HEK293 (cell line): ENCODE measurements around the gene PHACTR3.

Source experiments
- CTCF ChIA-PET: fragments of 350-600 bp; formaldehyde crosslinking; extraction: SDS; loops from one replicate; lab custom pipeline; 2021; ENCODE audit warnings: antibody characterized with exemption; lab: Yijun Ruan, JAX
- POLR2A ChIA-PET: fragments of 300-600 bp; formaldehyde crosslinking; extraction: SDS; loops from one replicate; lab custom pipeline; 2020; ENCODE audit warnings: antibody characterized with exemption, inconsistent platforms; lab: Yijun Ruan, JAX
- H3K27ac ChIP-seq: fragments of 200-500 bp; sonication (Bioruptor generic); 2 replicates; pipeline ENCODE4 v1.5.1; 2014; ENCODE audit warnings: low read depth, low read length, control low read depth, inconsistent platforms; ENCODE audit errors: extremely low read depth
- H3K36me3 ChIP-seq, 2 experiments: fragments of 200-500 bp in 1 of 2; sonication (Bioruptor generic) in 1 of 2; 1 replicate in 1 of 2; 2 replicates in 1 of 2; pipeline ENCODE4 v1.5.1; 2014 to 2017; ENCODE audit warnings: inconsistent platforms in 2 of 2, low read length in 2 of 2; ENCODE audit not compliant: control insufficient read depth in 2 of 2, insufficient read depth in 1 of 2
- H3K4me1 ChIP-seq: fragments of 200-500 bp; sonication (Bioruptor generic); 2 replicates; pipeline ENCODE4 v1.5.1; 2014; ENCODE audit warnings: mild to moderate bottlenecking, low read length, inconsistent platforms; ENCODE audit not compliant: control insufficient read depth, insufficient read depth
- H3K4me3 ChIP-seq: 2 replicates; pipeline ENCODE4 v1.5.1; 2011; ENCODE audit warnings: low read depth, mild to moderate bottlenecking, control low read depth, low read length, moderate library complexity
- H3K9me3 ChIP-seq: fragments of 200-500 bp; sonication (Bioruptor generic); 2 replicates; pipeline ENCODE4 v1.5.1; 2014; ENCODE audit warnings: low read depth, low read length, inconsistent platforms; ENCODE audit not compliant: control insufficient read depth, insufficient read depth
- IKZF3 ChIP-seq: fragments of 450-650 bp; IDR thresholded peaks from 2 replicates; pipeline ENCODE4 v1.5.0; 2018; ENCODE audit warnings: missing biosample characterization, mild to moderate bottlenecking, missing genetic modification characterization, moderate library complexity
- SALL2 ChIP-seq: fragments of 450-650 bp; formaldehyde crosslinking; IDR thresholded peaks from 2 replicates; pipeline ENCODE4 v1.5.0; 2017; ENCODE audit warnings: missing biosample characterization, mild to moderate bottlenecking, missing genetic modification characterization, borderline replicate concordance
- SETDB1 ChIP-seq: IDR thresholded peaks from one replicate; pipeline ENCODE4 v1.6.1; 2017; ENCODE audit warnings: mild to moderate bottlenecking, low read length, moderate library complexity, mixed read lengths; ENCODE audit not compliant: insufficient read length
- TRIM28 ChIP-seq: IDR thresholded peaks from 2 replicates; pipeline ENCODE4 v1.6.1; 2011; ENCODE audit warnings: low read length, control low read depth, borderline replicate concordance
- ZIC2 ChIP-seq: fragments of 450-650 bp; formaldehyde crosslinking; IDR thresholded peaks from 2 replicates; pipeline ENCODE4 v1.5.1; 2016; ENCODE audit warnings: missing biosample characterization, missing genetic modification characterization
- ZNF19 ChIP-seq: fragments of 450-650 bp; formaldehyde crosslinking; IDR thresholded peaks from 2 replicates; pipeline ENCODE4; 2016; ENCODE audit warnings: missing biosample characterization, missing genetic modification characterization, low read depth
- ZNF223 ChIP-seq: fragments of 450-650 bp; formaldehyde crosslinking; IDR thresholded peaks from 2 replicates; pipeline ENCODE4 v1.5.1; 2016; ENCODE audit warnings: missing biosample characterization, missing genetic modification characterization
- ZNF274 ChIP-seq, 2 experiments: fragments of 200-500 bp in 1 of 2; fragments of 450-650 bp in 1 of 2; sonication (Bioruptor generic) in 1 of 2; formaldehyde crosslinking in 1 of 2; IDR thresholded peaks; 2 replicates each; pipeline versions ENCODE4 v1.5.1 to v1.6.1; 2014 to 2016; ENCODE audit warnings: borderline replicate concordance in 1 of 2, inconsistent platforms in 1 of 2, low read length in 1 of 2, missing biosample characterization in 1 of 2, missing genetic modification characterization in 1 of 2
- ZNF513 ChIP-seq: fragments of 450-650 bp; IDR thresholded peaks from 2 replicates; pipeline ENCODE4 v1.5.1; 2018; ENCODE audit warnings: missing biosample characterization, missing genetic modification characterization
- ZNF521 ChIP-seq: fragments of 450-650 bp; formaldehyde crosslinking; IDR thresholded peaks from 2 replicates; pipeline ENCODE4 v1.5.1; 2017; ENCODE audit warnings: missing biosample characterization, mild to moderate bottlenecking, missing genetic modification characterization
- ZNF530 ChIP-seq: fragments of 450-650 bp; formaldehyde crosslinking; IDR thresholded peaks from 2 replicates; pipeline ENCODE4 v1.5.1; 2016; ENCODE audit warnings: low read depth, missing biosample characterization, missing genetic modification characterization
- ZNF626 ChIP-seq: fragments of 450-650 bp; sonication (Bioruptor Pico); formaldehyde crosslinking; IDR thresholded peaks from 2 replicates; pipeline ENCODE4 v1.5.1; 2018; ENCODE audit warnings: missing biosample characterization, missing genetic modification characterization, inconsistent platforms
- ZNF677 ChIP-seq: fragments of 450-650 bp; IDR thresholded peaks from 2 replicates; pipeline ENCODE4 v1.5.0; 2018; ENCODE audit warnings: missing biosample characterization, mild to moderate bottlenecking, missing genetic modification characterization, moderate library complexity
- ZNF747 ChIP-seq: fragments of 450-650 bp; formaldehyde crosslinking; IDR thresholded peaks from 2 replicates; pipeline ENCODE4 v1.5.1; 2016; ENCODE audit warnings: missing biosample characterization, missing genetic modification characterization
- ZNF776 ChIP-seq: fragments of 450-650 bp; formaldehyde crosslinking; IDR thresholded peaks from 2 replicates; pipeline ENCODE4 v1.5.0; 2017; ENCODE audit warnings: missing biosample characterization, missing genetic modification characterization, borderline replicate concordance
- ZNF837 ChIP-seq: fragments of 450-650 bp; formaldehyde crosslinking; IDR thresholded peaks from 2 replicates; pipeline ENCODE4 v1.5.1; 2016; ENCODE audit warnings: missing biosample characterization, missing genetic modification characterization
- TF ChIP-seq, protein P1 (sequence below): fragments of 450-650 bp; formaldehyde crosslinking; IDR thresholded peaks from 2 replicates; pipeline ENCODE4 v1.5.1; 2016; ENCODE audit warnings: missing biosample characterization, missing genetic modification characterization
- TF ChIP-seq, protein P2 (sequence below): fragments of 450-650 bp; formaldehyde crosslinking; IDR thresholded peaks from 2 replicates; pipeline ENCODE4 v1.5.1; 2016; ENCODE audit warnings: missing biosample characterization, missing genetic modification characterization, borderline replicate concordance
- TF ChIP-seq, protein P3 (sequence below): fragments of 450-650 bp; formaldehyde crosslinking; optimal IDR thresholded peaks from 2 replicates; pipeline ENCODE3; 2016; ENCODE audit warnings: missing biosample characterization, mild to moderate bottlenecking, missing genetic modification characterization

Gene PHACTR3

GRCh38 chr20:59682603-59683002, 78.3 kb downstream of the PHACTR3 start (continued):
- TF ChIP-seq ZNF274 (IDR thresholded peaks at IDR 0.05; ENCODE audit: low read length): no peak
- TF ChIP-seq ZNF274 (tag by site-specific recombination; IDR thresholded peaks at IDR 0.05; ENCODE audit: borderline replicate concordance): no peak
- TF ChIP-seq IKZF3 (tag by site-specific recombination): no peak
- no peak for TF ChIP-seq ZNF521 (tag by site-specific recombination)
- TF ChIP-seq ZNF747 (tag by site-specific recombination): no peak

GRCh38 chr20:59683181-59683580, 78.8 kb downstream of the PHACTR3 start:
- POLR2A ChIA-PET: no interaction called here
- H3K36me3 ChIP-seq: no peaks in the 10 kb centered on the region
- no peaks in the 10 kb centered on the region for H3K9me3 ChIP-seq
- H3K4me3 ChIP-seq: no peak overlapping the region
- TF ChIP-seq ZNF677 (tag by site-specific recombination) (no peak), ZNF274 (IDR thresholded peaks at IDR 0.05; ENCODE audit: low read length) (no peak), ZNF274 (tag by site-specific recombination; IDR thresholded peaks at IDR 0.05; ENCODE audit: borderline replicate concordance) (no peak), TRIM28 (no peak), ZNF223 (tag by site-specific recombination) (no peak), ZNF837 (no peak)
- TF ChIP-seq, protein P1, sequence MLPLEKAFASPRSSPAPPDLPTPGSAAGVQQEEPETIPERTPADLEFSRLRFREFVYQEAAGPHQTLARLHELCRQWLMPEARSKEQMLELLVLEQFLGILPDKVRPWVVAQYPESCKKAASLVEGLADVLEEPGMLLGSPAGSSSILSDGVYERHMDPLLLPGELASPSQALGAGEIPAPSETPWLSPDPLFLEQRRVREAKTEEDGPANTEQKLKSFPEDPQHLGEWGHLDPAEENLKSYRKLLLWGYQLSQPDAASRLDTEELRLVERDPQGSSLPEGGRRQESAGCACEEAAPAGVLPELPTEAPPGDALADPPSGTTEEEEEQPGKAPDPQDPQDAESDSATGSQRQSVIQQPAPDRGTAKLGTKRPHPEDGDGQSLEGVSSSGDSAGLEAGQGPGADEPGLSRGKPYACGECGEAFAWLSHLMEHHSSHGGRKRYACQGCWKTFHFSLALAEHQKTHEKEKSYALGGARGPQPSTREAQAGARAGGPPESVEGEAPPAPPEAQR: no peak
- TF ChIP-seq, all 188 proteins: peak for 0
- Histone ChIP-seq H3K27ac (no peak overlapping the region), H3K4me1 (no peaks in the 10 kb centered on the region)
- CTCF ChIA-PET: no interaction called here

GRCh38 chr20:59684685-59685242, 80.4 kb downstream of the PHACTR3 start:
- ChIA-PET POLR2A (no interaction called here), CTCF (no interaction called here)
- no peaks in the 10 kb centered on the region for H3K4me1 ChIP-seq
- TF ChIP-seq ZNF747 (tag by site-specific recombination): no peak
- TF ChIP-seq ZNF776 (tag by site-specific recombination): no peak
- no peak for TF ChIP-seq SALL2 (tag by site-specific recombination)
- no peak for TF ChIP-seq ZNF530
- TF ChIP-seq ZIC2: peak; percentile 73
- H3K27ac ChIP-seq: no peak overlapping the region
- H3K36me3 ChIP-seq: no peaks in the 10 kb centered on the region
- no peaks in the 10 kb centered on the region for H3K9me3 ChIP-seq
- H3K4me3 ChIP-seq: no peak overlapping the region

DNA sequence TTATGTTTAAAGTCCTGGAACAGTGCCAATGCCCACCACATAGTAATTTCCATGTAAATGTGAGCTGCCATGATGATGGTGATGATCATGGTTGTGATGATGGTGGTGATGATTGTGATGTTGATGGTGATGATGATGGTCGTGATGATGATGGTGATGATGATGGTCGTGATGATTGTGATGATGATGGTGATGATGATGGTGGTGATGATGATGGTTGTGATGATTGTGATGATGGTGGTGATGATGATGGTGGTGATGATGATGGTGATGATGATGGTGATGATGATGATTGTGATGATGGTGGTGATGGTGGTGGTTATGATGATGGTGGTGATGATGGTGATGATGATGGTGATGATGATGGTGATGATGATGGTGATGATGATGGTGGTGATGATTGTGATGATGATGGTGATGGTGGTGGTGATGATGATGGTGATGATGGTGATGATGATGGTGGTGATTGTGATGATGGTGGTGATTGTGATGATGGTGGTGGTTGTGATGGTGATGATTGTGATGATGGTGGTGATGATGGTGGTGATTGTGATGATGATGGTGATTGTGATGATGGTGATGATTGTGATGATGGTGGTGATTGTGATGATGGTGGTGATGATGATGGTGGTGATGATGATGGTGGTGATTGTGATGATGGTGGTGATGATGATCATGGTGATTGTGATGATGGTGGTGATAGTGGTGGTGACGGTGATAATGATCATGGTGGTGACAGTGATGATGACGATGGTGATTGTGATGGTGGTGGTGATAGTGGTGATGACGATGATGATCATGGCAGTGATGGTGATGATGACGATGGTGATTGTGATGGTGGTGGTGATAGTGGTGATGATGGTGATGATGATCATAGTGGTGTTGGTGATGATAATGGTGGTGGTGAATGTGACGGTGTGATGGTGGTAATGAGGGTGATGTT, 82.3 kb downstream of the PHACTR3 start:
- TF ChIP-seq, protein P2, sequence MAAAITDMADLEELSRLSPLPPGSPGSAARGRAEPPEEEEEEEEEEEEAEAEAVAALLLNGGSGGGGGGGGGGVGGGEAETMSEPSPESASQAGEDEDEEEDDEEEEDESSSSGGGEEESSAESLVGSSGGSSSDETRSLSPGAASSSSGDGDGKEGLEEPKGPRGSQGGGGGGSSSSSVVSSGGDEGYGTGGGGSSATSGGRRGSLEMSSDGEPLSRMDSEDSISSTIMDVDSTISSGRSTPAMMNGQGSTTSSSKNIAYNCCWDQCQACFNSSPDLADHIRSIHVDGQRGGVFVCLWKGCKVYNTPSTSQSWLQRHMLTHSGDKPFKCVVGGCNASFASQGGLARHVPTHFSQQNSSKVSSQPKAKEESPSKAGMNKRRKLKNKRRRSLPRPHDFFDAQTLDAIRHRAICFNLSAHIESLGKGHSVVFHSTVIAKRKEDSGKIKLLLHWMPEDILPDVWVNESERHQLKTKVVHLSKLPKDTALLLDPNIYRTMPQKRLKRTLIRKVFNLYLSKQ (tag by site-specific recombination): no peak
- TF ChIP-seq ZNF626 (tag by site-specific recombination) (no peak), ZNF19 (no peak), ZNF513 (tag by site-specific recombination) (peak; percentile 96), SETDB1 (no peak)
- TF ChIP-seq, protein P3, sequence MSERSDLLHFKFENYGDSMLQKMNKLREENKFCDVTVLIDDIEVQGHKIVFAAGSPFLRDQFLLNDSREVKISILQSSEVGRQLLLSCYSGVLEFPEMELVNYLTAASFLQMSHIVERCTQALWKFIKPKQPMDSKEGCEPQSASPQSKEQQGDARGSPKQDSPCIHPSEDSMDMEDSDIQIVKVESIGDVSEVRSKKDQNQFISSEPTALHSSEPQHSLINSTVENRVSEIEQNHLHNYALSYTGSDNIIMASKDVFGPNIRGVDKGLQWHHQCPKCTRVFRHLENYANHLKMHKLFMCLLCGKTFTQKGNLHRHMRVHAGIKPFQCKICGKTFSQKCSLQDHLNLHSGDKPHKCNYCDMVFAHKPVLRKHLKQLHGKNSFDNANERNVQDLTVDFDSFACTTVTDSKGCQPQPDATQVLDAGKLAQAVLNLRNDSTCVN (tag by site-specific recombination): peak; percentile 19
- TF ChIP-seq, all 188 proteins: peak for 2
- H3K9me3 ChIP-seq: no peaks in the 10 kb centered on the region
- ChIA-PET POLR2A (no interaction called here), CTCF (no interaction called here)
- H3K27ac ChIP-seq: no peak overlapping the region
- no peak overlapping the region for H3K4me3 ChIP-seq
- H3K36me3 ChIP-seq: no peaks in the 10 kb centered on the region
- H3K4me1 ChIP-seq: no peaks in the 10 kb centered on the region
